Mesodermal cell (in vitro differentiated cells): ENCODE data around the gene MTREX.

Experiments used
- H3K27ac ChIP-seq: 2 replicates; pipeline ENCODE4 v1.7.0; 2013; ENCODE audit warnings: mild to moderate bottlenecking, low read depth, low read length, moderate library complexity; ENCODE audit not compliant: severe bottlenecking
- H3K36me3 ChIP-seq: 2 replicates; pipeline ENCODE4 v1.7.1; 2013; ENCODE audit warnings: mild to moderate bottlenecking, low read length, moderate library complexity; ENCODE audit not compliant: control insufficient read depth, insufficient read depth
- H3K4me1 ChIP-seq: one replicate; pipeline ENCODE4 v1.7.1; 2013; ENCODE audit warnings: mild to moderate bottlenecking, low read length; ENCODE audit not compliant: insufficient read depth, control insufficient read depth, poor library complexity, severe bottlenecking
- H3K4me3 ChIP-seq: 2 replicates; pipeline ENCODE4 v1.7.0; 2013; ENCODE audit warnings: low read length, control low read depth, mild to moderate bottlenecking; ENCODE audit not compliant: insufficient read depth, poor library complexity, severe bottlenecking; ENCODE audit errors: extremely low read depth
- H3K9me3 ChIP-seq: 2 replicates; pipeline ENCODE4 v1.7.1; 2013; ENCODE audit warnings: mild to moderate bottlenecking, low read length, moderate library complexity; ENCODE audit not compliant: control insufficient read depth
- WGBS, 2 experiments: methylation state at CpG; one replicate each; pipeline ENCODE4 v1.1.5; 2013; ENCODE audit warnings: missing lambda C conversion rate in 2 of 2; ENCODE audit not compliant: insufficient coverage in 2 of 2; 5-methylcytosine and 5-hydroxymethylcytosine counted together

Gene MTREX

GRCh38 chr5:55446640-55447351, 139.0 kb downstream of the MTREX start:
- H3K9me3 ChIP-seq, result no peaks in the 10 kb centered on the region
- no peaks in the 10 kb centered on the region for H3K36me3 ChIP-seq

GRCh38 chr5:55450050-55450765, 142.4 kb downstream of the MTREX start:
- no peak overlapping the region for H3K27ac ChIP-seq
- 83 to 96% methylated on average over 2 to 3 of the region's 4 CpGs for WGBS, 2 experiments
- no peaks in the 10 kb centered on the region for H3K36me3 ChIP-seq
- H3K4me1 ChIP-seq, result no peaks in the 10 kb centered on the region
- no peaks in the 10 kb centered on the region for H3K9me3 ChIP-seq
- no peak overlapping the region for H3K4me3 ChIP-seq

More at GRCh38 chr5:55446640-55447351, 139.0 kb downstream of the MTREX start:
- Histone ChIP-seq H3K4me3 (no peak overlapping the region), H3K4me1 (no peaks in the 10 kb centered on the region), H3K27ac (no peak overlapping the region)
- WGBS, 2 experiments, result 81 to 94% methylated on average over 4 to 5 of the region's 8 CpGs

- no peak overlapping the region for H3K4me3 ChIP-seq
- no peaks in the 10 kb centered on the region for H3K4me1 ChIP-seq
- H3K27ac ChIP-seq, result no peak overlapping the region
- no peaks in the 10 kb centered on the region for H3K9me3 ChIP-seq
- H3K36me3 ChIP-seq, result no peaks in the 10 kb centered on the region
- 96% methylated on average over 2 of the region's 2 CpGs; no CpG with 5 or more reads in 1 of the 2 experiments for WGBS, 2 experiments
Measured at GRCh38 chr5:55451976-55452375, 144.2 kb downstream of the MTREX start.

- Histone ChIP-seq H3K27ac (no peak overlapping the region), H3K36me3 (no peaks in the 10 kb centered on the region), H3K4me3 (no peak overlapping the region), H3K4me1 (no peaks in the 10 kb centered on the region), H3K9me3 (no peaks in the 10 kb centered on the region)
- 89 to 100% methylated on average over 1 of the region's 1 CpG for WGBS, 2 experiments
Measured at GRCh38 chr5:55453211-55453610, 145.4 kb downstream of the MTREX start.

- H3K4me3 ChIP-seq, result no peak overlapping the region
- H3K9me3 ChIP-seq, result no peaks in the 10 kb centered on the region
- no peak overlapping the region for H3K27ac ChIP-seq
- no peaks in the 10 kb centered on the region for H3K4me1 ChIP-seq
- H3K36me3 ChIP-seq, result no peaks in the 10 kb centered on the region
- 100% methylated on average over 1 of the region's 2 CpGs; no CpG with 5 or more reads in 1 of the 2 experiments for WGBS, 2 experiments
Measured at GRCh38 chr5:55454282-55454681, 146.5 kb downstream of the MTREX start.

GRCh38 chr5:55456216-55456895, 148.6 kb downstream of the MTREX start:
- WGBS, 2 experiments, result 90 to 100% methylated on average over 2 to 3 of the region's 3 CpGs
- Histone ChIP-seq H3K9me3 (no peaks in the 10 kb centered on the region), H3K4me3 (no peak overlapping the region), H3K4me1 (no peaks in the 10 kb centered on the region), H3K36me3 (no peaks in the 10 kb centered on the region), H3K27ac (no peak overlapping the region)

GRCh38 chr5:55459572-55459971, 151.8 kb downstream of the MTREX start:
- 100% methylated on average over 1 of the region's 2 CpGs; no CpG with 5 or more reads in 1 of the 2 experiments for WGBS, 2 experiments
- no peak overlapping the region for H3K4me3 ChIP-seq
- no peak overlapping the region for H3K27ac ChIP-seq
- peaks cover 14% of the 10 kb centered on the region for H3K36me3 ChIP-seq
- H3K9me3 ChIP-seq, result no peaks in the 10 kb centered on the region
- H3K4me1 ChIP-seq, result no peaks in the 10 kb centered on the region

- 100% methylated on average over 1 of the region's 3 CpGs; no CpG with 5 or more reads in 1 of the 2 experiments for WGBS, 2 experiments
Measured at GRCh38 chr5:55463613-55464012, 155.8 kb downstream of the MTREX start.

GRCh38 chr5:55467862-55468551, 160.2 kb downstream of the MTREX start:
- Histone ChIP-seq H3K4me3 (no peak overlapping the region), H3K9me3 (no peaks in the 10 kb centered on the region), H3K4me1 (no peaks in the 10 kb centered on the region), H3K36me3 (peaks cover 20% of the 10 kb centered on the region), H3K27ac (no peak overlapping the region)
- 94 to 100% methylated on average over 3 to 4 of the region's 5 CpGs for WGBS, 2 experiments

More at GRCh38 chr5:55463613-55464012, 155.8 kb downstream of the MTREX start:
- Histone ChIP-seq H3K36me3 (peaks cover 24% of the 10 kb centered on the region), H3K27ac (no peak overlapping the region), H3K4me1 (no peaks in the 10 kb centered on the region), H3K4me3 (no peak overlapping the region), H3K9me3 (no peaks in the 10 kb centered on the region)

- H3K4me1 ChIP-seq, result no peaks in the 10 kb centered on the region
- H3K9me3 ChIP-seq, result no peaks in the 10 kb centered on the region
- no peak overlapping the region for H3K27ac ChIP-seq
- H3K36me3 ChIP-seq, result peaks cover 10% of the 10 kb centered on the region
- no peak overlapping the region for H3K4me3 ChIP-seq
Measured at GRCh38 chr5:55469839-55470238, 162.1 kb downstream of the MTREX start.
